ENCODE data around the gene SKAP1. TPM values are rescaled to one million over a fixed set of nuclear protein-coding genes. Genes with fewer than 3 reads are reported as not detected.

Gene SKAP1
- total and polyA plus RNA-seq, 10 donors, result 11.5 to 28.9 (median 20.5) TPM

- Histone ChIP-seq H3K9me3 (no peaks in the 10 kb centered on the region), H3K27me3 (replicated peaks in 1 of 7) (peaks cover 0 to 8% (median 0%) of the 10 kb centered on the region in 7 donors), H3K27ac (no peak overlapping the region), H3K36me3 (no peaks in the 10 kb centered on the region), H3K4me1 (peaks cover 0 to 19% (median 0%) of the 10 kb centered on the region in 6 donors), H3K4me3 (no peak overlapping the region)
- no peak for TF ChIP-seq CTCF (IDR thresholded peaks at IDR 0.05 in 8 of 11, conservative IDR thresholded peaks at IDR 0.05 in 3 of 11)
- TF ChIP-seq POLR2AphosphoS5 (IDR thresholded peaks at IDR 0.05), result no peak
- no peak for TF ChIP-seq POLR2A (IDR thresholded peaks at IDR 0.05)
- no peak for DNase-seq
- 27 to 62% (median 54%) methylated on average over 1 of the region's 1 CpG for WGBS, 5 donors
- intact Hi-C loops (cut with DNase I; ENCODE audit: low total_unique reads), result no loop called here
These were observed 47.2 kb upstream of the SKAP1 start for GRCh38 chr17:48477221-48477620.

GRCh38 chr17:48472411-48473281 lies 42.6 kb upstream of the SKAP1 start:
- peak overlapping the region in 1 of 8 donors; percentile 24 for H3K27ac ChIP-seq
- no peak overlapping the region for H3K4me3 ChIP-seq
- intact Hi-C loops (cut with DNase I; ENCODE audit: low total_unique reads), result no loop called here
- WGBS, 5 donors, result 63 to 77% (median 66%) methylated on average over 6 of the region's 6 CpGs
- H3K4me1 ChIP-seq, result peaks cover 0 to 17% (median 0%) of the 10 kb centered on the region in 6 donors
- TF ChIP-seq POLR2A (IDR thresholded peaks at IDR 0.05) (no peak), CTCF (IDR thresholded peaks at IDR 0.05 in 8 of 11, conservative IDR thresholded peaks at IDR 0.05 in 3 of 11) (no peak), POLR2AphosphoS5 (IDR thresholded peaks at IDR 0.05) (no peak)
- peaks cover 0 to 15% (median 0%) of the 10 kb centered on the region in 7 donors for H3K27me3 ChIP-seq (replicated peaks in 1 of 7)
- DNase-seq, result no peak
- H3K9me3 ChIP-seq, result no peaks in the 10 kb centered on the region
- no peaks in the 10 kb centered on the region for H3K36me3 ChIP-seq

- peaks cover 0 to 21% (median 0%) of the 10 kb centered on the region in 7 donors for H3K27me3 ChIP-seq (replicated peaks in 1 of 7)
- no peaks in the 10 kb centered on the region for H3K9me3 ChIP-seq
- H3K27ac ChIP-seq, result peak overlapping the region in 1 of 8 donors; percentile 24
- WGBS, 5 donors, result 82 to 89% (median 85%) methylated on average over 8 of the region's 8 CpGs
- H3K4me1 ChIP-seq, result peaks cover 0 to 16% (median 0%) of the 10 kb centered on the region in 6 donors
- TF ChIP-seq POLR2A (IDR thresholded peaks at IDR 0.05), result no peak
- TF ChIP-seq POLR2AphosphoS5 (IDR thresholded peaks at IDR 0.05), result no peak
- no peak for TF ChIP-seq CTCF (IDR thresholded peaks at IDR 0.05 in 8 of 11, conservative IDR thresholded peaks at IDR 0.05 in 3 of 11)
- intact Hi-C loops (cut with DNase I; ENCODE audit: low total_unique reads), result no loop called here
- no peaks in the 10 kb centered on the region for H3K36me3 ChIP-seq
- H3K4me3 ChIP-seq, result no peak overlapping the region
- no peak for DNase-seq
These were observed 41.9 kb upstream of the SKAP1 start for GRCh38 chr17:48471817-48472410.
